Measurements from ENCODE around the gene TECPR2.
"Not testable (repeated sequence)": the region's sequence is repeated elsewhere in the genome, so short reads cannot be mapped to it uniquely, and the experiment has no call there.

TECPR2 gene

DNA sequence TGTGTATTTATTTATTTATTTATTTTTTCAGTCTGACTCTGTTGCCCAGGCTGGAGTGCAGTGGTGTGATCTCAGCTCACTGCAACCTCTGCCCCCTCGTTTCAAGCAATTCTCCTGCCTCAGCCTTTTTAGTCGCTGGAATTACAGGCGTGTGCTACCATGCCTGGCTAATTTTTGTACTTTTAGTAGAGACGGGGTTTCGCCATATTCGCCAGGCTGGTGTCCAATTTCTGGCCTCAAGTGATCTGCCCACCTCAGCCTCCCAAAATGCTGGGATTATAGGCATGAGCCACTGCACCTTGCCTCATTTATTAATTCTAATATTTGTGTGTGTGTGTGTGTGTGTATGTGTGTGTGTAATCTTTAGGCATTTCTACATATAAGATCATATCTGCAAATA lies 33.4 kb upstream of the TECPR2 start:
- in situ Hi-C loops (cut with MboI; ENCODE audit: low sequenced_read_pairs): not testable (repeated sequence)

- in situ Hi-C loops (cut with MboI; ENCODE audit: low sequenced_read_pairs): no loop called here
Observed at GRCh38 chr14:102330806-102331205, 31.9 kb upstream of the TECPR2 start.

DNA sequence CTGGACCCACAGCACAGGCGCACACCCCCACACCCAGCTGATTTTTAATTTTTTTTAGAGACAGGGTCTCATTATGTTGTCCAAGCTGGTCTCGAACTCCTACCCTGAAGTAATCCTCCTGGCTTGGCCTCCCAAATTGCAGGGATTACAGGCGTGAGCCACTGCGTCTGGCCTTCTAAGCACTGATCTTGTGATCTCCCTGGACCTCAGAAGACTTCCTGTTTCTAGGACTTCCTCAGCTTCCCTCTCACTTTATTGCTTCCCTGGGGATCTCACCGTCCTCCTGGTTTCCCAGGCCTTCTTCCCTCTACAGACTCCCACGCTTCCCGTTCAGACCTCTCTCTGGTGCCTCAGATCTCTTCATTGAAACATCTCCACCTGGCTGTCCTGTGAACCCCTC lies 29.4 kb upstream of the TECPR2 start:
- in situ Hi-C loops (cut with MboI; ENCODE audit: low sequenced_read_pairs): no loop called here

DNA sequence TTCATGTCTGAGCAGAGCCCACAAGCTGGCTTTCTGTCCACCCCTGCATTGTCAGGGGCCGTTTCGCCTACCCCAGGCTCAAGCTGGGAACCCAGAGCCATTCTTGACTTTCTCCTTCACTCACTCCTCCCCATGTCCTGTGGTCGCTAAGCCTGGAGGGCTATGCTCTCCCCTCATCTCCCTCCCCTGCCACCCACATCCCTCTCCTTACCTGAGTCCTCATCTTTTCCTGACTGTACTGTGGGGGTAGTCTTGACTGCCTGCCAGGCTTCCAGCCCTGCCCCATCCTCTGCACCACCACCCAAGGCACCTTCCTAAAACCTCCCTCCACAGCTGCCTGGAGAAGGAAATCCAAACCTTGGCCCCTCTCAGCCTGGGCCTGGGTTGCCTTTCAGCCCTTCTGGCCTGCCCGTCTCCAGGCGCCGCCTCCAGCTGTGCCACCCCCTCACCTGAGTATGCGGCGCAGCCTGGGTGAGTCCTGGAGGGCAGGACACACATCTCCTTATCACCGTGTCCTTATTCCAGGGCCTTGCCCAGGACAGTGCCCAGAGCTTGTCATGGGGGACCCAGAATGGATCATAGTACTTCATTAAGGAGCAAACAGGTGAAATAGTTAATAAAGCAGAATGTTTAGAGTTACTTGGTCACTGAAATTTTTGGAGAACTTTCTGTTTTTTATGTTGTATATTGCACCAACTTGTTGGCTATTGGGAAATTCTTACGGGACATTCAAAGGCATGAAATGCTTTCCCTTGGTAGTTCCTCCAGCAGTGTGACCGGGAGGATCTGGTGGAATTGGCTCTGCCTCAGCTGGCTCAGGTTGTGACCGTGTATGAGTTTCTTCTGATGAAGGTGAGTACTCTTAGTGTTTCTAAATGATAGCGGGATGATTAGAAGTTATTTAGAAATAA lies 28.7 kb upstream of the TECPR2 start:
- in situ Hi-C loops (cut with MboI; ENCODE audit: low sequenced_read_pairs): no loop called here

- in situ Hi-C loops (cut with MboI; ENCODE audit: low sequenced_read_pairs): no loop called here
Observed at GRCh38 chr14:102335163-102335562, 27.6 kb upstream of the TECPR2 start.

GRCh38 chr14:102338724-102339123 lies 24.0 kb upstream of the TECPR2 start:
- in situ Hi-C loops (cut with MboI; ENCODE audit: low sequenced_read_pairs): no loop called here

DNA sequence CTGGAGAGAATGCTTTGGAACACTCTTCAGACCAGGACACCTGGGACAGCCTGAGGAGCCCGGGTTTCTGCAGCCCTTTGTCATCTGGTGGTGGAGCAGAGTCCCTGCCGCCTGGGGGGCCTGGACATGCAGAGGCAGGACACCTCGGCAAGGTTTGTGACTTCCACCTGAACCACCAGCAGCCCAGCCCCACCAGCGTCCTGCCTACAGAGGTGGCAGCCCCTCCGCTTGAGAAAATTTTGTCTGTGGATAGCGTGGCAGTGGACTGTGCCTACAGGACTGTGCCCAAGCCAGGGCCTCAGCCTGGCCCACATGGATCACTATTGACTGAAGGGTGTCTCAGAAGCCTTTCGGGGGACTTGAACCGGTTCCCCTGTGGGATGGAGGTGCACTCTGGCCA lies 21.2 kb upstream of the TECPR2 start:
- in situ Hi-C loops (cut with MboI; ENCODE audit: low sequenced_read_pairs): no loop called here

DNA sequence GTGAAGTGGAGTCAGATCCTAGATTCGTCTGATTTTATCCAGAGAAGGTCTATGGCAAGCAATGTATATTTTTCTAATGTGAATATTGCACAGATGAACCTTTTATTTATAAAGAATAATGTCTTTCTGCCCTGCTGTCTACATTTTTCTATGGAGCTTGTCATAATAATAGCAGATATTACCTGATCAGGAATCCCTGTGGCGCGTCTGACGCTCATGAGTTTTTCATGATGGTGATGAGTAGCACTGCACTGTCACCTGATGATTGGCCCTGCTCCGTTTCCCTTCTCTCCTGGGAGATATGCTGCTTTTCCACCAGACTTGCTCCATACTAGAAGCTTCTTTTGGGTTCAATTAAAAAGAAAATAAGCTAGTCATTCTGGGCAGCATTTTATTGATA lies 20.5 kb upstream of the TECPR2 start:
- in situ Hi-C loops (cut with MboI; ENCODE audit: low sequenced_read_pairs): no loop called here

- in situ Hi-C loops (cut with MboI; ENCODE audit: low sequenced_read_pairs): no loop called here
Observed at GRCh38 chr14:102344084-102344483, 18.7 kb upstream of the TECPR2 start.

DNA sequence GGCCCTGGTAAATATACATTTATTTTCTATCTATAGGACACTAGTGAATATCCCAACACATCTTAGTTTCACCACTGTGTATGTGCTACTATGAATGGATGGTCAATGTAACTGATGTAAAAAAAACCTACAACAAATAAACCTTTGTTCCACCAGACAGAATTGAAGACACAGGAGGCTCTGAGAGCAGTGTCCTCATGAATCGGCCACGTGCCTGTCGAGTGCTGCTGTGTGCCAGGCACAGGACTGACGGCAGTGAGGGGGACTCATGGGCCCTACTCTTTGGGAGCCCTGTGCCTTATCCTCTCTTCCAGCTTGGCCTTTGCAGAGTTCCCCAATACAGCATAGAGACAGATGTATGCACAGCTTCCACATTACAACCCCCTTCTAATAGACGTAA lies 18.3 kb upstream of the TECPR2 start:
- in situ Hi-C loops (cut with MboI; ENCODE audit: low sequenced_read_pairs): no loop called here

DNA sequence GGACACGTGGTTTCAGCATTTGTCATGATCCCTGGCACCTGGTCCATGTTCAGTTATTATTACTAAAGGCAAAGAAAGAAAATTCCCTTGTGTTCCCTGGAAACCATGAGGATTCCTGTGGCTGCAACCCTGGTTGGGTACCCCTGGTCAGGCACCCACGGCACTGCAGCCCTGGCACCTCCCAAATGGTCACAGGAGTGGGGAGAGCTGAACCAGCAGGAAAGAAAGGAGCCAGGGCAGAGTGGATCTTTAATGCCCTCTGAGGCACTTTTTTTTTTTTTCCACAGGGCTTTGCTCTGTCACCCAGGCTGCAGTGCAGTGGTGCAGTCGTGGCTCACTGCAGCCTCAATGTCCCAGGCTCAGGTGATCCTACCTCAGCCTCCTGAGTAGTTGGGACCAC lies 17.5 kb upstream of the TECPR2 start:
- in situ Hi-C loops (cut with MboI; ENCODE audit: low sequenced_read_pairs): no loop called here

DNA sequence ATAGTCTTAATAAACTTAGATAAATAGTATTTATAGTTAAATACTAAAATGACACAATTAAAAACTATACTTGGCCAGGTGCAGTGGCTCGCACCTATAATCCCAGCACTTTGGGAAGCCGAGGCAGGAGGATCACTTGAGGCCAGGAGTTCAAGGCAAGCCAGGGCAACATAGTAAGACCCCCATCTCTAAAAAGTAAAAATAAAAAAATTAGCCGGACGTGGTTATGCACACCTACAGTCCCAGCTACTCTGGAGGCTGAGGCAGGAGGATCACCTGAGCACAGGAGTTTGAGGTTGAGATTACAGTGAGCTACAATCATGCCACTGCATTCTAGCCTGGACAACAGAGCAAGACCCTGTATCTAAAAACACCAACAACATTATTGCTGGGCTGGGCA lies 16.1 kb upstream of the TECPR2 start:
- in situ Hi-C loops (cut with MboI; ENCODE audit: low sequenced_read_pairs): no loop called here

- in situ Hi-C loops (cut with MboI; ENCODE audit: low sequenced_read_pairs): no loop called here
Observed at GRCh38 chr14:102348376-102348775, 14.4 kb upstream of the TECPR2 start.

GRCh38 chr14:102351023-102351422 lies 11.7 kb upstream of the TECPR2 start:
- in situ Hi-C loops (cut with MboI; ENCODE audit: low sequenced_read_pairs): no loop called here

DNA sequence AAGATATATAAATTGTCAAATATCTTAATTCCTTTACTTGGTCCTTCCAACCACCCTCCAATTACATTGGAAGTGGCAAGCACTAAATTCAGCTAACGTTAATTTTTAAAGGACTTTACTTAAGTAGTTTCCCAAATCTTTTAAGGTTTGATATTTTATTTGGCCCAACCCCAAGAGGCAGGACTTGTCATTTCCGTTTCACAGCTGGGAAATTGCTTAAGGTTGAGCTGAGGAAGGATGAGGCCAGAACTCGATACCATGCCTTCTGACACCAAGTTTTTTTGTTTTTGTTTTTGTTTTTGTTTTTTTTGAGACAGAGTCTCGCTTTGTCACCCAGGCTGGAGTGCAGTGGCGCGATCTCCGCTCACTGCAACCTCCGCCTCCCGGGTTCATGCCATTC lies 11.1 kb upstream of the TECPR2 start:
- in situ Hi-C loops (cut with MboI; ENCODE audit: low sequenced_read_pairs): not testable (repeated sequence)

GRCh38 chr14:102352213-102352612 lies 10.5 kb upstream of the TECPR2 start:
- in situ Hi-C loops (cut with MboI; ENCODE audit: low sequenced_read_pairs): no loop called here

DNA sequence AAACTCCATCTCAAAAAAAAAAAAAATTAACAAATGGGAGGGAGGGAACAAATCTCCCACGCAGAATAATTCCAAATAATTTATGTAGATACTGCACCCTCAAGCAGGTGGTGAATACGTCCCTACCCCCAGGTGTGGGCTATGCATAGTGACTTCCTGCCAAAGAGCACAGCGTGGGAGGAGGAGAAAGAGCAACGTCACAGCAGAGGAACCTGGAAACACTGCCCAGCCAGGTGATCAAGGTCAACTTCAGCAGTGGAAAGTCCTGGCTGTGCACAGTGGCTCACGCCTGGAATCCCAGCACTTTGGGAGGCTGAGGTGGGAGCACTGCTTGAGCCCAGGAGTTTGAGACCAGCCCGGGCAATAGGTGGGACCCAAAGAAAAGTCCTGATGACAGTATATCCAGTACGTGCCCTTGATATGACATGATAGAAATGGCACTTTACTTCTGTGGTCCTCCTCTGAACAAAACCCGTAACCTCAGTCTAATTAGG lies 9.6 kb upstream of the TECPR2 start:
- in situ Hi-C loops (cut with MboI; ENCODE audit: low sequenced_read_pairs): no loop called here

DNA sequence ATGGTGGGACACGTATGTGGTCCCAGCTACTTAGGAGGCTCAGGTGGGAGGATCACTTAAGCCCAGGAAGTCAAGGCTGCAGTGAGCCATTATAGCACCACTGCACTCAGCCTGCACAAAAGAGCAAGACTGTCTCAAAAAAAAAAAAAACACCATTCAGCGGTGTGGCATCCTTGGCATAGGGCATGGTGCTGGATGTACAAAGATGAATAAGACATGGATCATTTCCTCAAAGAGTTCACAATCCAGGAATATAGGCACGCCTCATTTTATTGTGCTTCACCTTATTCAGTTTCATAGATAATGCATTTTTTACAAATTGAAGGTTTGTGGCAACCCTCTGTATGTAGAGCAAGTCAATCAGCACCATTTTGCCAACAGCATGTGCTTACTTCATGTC lies 6.5 kb upstream of the TECPR2 start:
- in situ Hi-C loops (cut with MboI; ENCODE audit: low sequenced_read_pairs): no loop called here

- in situ Hi-C loops (cut with MboI; ENCODE audit: low sequenced_read_pairs): no loop called here
Observed at GRCh38 chr14:102359341-102359740, 3.4 kb upstream of the TECPR2 start.

DNA sequence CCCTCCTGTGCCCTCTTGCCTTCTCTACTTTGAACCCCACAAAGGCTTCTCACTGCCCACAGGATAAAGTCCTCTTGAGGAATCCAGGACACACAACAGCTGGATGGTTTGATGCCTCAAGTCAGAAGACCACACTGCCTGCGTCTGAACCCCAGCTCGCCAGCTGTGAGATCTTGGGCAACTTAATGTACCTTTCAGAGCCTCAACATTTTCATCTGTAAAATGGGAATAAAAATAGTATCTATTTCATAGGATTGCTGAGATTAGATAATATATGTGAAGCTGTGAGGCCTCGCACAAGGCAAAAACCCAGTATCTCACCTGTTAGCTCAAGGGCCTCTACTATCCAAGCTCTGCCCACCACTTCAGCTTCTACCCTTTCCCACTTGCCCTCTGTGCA lies 2.4 kb upstream of the TECPR2 start:
- in situ Hi-C loops (cut with MboI; ENCODE audit: low sequenced_read_pairs): no loop called here

GRCh38 chr14:102362084-102362483 lies 657 bp upstream of the TECPR2 start:
- in situ Hi-C loops (cut with MboI; ENCODE audit: low sequenced_read_pairs): no loop called here

- in situ Hi-C loops (cut with MboI; ENCODE audit: low sequenced_read_pairs): no loop called here
Observed at GRCh38 chr14:102363182-102363943, 622 bp downstream of the TECPR2 start.

All from HL-60/S4 treated with retinoic acid at 250 ng/mL for 4 days and 3 days (cell line).